Midbrain (tissue), 1 donor: Measurements from ENCODE around the gene RNASE8.
A peak's percentile ranks its signal among the peaks of the same experiment; 100 is the strongest.

Experiments used
- DNase-seq: peaks from one replicate; lab custom pipeline; 2025; lab: John Stamatoyannopoulos, UW

Gene RNASE8

GRCh38 chr14:21092273-21093011 is 34.8 kb downstream of the RNASE8 start:
- DNase-seq, result peak; percentile 76

DNA sequence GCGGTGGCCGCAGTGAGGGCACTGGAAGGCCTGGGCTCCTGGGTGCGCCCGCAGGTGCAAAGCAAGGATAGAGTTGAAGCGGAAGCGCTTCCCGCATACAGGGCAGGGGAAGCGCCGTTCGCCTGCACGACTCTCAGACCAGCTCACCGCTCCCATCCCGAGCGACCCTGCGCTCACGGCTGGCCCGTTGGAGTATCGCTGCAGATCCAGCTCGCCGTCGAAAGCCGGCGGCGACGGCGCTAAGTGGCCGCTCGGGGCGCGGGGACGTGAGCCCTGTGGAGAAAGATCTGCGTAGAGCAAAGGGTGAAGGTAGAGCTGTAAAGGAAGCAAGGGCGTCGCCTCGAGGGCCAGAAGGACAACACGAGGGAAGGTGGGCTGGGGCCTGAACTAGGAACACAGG is 35.4 kb downstream of the RNASE8 start:
- DNase-seq, result no peak

DNA sequence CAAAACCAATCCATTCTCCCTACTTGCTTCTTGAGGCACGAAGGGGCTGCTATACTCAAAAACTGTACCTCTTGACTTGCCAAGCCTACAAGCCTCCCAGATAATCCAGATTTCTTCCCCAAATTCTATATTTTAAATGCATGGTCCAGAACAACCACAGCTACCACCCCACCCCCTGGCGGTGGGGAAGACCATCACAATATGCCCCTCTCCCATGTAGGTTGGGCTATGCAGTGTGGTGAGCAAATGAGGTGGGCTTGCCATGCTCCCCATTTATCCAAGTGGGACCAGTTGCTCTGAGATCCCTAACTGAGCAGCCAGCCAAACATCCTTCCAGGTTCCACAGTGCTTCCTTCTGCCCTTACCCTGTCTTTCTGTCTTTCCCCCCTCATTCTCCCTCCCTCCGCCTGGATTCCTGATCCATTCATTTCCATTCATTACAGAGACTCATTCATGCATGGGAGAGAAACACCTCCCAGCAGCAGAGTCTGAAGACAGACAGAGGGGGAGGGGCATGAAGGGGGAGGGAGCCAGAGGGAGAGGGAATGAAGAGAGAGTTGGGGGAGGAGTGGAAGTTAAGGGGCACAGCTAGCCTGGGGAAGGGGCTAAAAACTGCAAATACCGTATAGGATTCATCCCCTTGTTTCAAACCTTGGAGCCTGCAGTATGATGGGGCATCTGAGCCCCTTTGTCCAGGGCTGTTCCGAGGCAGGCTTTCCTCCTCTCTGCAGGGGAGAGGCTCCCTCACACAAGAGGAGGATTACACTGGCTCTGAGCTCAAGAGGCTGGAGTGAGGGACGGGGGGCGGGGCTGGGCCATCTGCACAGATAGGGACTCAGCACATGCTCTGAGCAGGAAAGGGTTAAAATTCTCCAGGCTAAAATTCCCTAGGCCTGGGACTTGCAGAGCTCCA is 36.4 kb downstream of the RNASE8 start:
- DNase-seq, result peak; percentile 24

DNA sequence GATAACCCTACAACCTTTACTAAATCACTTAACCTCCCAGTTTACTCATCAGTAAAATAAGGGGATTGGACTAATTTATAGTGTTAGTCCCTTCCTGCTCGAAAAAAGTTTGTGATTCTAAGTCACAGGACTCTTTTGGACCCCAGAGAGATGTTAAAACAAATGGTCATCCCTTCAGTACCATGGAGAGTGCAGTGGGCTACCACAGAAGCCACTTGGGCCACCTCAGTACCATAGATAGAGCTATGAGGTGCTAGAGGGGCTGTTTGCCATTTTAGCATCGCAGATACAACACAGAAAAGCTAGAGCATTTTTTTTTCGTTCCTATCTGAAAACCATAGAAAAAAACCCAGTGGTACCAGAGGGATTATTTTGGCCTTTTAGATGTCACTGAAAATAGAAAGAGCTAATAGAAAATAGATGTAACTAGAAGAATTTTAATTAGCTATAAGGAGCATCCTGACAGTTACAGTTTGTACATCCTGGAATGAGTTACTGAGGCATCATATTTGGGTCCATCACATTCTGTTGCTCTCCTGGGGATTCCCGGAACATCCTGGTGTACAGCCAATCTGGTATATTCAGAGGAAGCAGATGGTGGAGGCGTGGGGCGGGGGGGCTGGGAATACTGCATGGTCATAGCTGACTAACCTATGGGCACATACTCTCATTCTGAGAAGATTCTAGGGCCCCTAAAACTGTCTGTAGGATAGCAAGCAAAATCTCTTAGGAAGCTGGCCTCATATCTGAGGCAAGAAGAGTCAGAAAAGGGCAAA is 38.0 kb downstream of the RNASE8 start:
- no peak for DNase-seq

GRCh38 chr14:21096438-21096837 is 38.8 kb downstream of the RNASE8 start:
- DNase-seq, result no peak

GRCh38 chr14:21096978-21097635 is 39.5 kb downstream of the RNASE8 start:
- DNase-seq, result no peak

GRCh38 chr14:21097636-21098075 is 40.0 kb downstream of the RNASE8 start:
- DNase-seq, result no peak

DNA sequence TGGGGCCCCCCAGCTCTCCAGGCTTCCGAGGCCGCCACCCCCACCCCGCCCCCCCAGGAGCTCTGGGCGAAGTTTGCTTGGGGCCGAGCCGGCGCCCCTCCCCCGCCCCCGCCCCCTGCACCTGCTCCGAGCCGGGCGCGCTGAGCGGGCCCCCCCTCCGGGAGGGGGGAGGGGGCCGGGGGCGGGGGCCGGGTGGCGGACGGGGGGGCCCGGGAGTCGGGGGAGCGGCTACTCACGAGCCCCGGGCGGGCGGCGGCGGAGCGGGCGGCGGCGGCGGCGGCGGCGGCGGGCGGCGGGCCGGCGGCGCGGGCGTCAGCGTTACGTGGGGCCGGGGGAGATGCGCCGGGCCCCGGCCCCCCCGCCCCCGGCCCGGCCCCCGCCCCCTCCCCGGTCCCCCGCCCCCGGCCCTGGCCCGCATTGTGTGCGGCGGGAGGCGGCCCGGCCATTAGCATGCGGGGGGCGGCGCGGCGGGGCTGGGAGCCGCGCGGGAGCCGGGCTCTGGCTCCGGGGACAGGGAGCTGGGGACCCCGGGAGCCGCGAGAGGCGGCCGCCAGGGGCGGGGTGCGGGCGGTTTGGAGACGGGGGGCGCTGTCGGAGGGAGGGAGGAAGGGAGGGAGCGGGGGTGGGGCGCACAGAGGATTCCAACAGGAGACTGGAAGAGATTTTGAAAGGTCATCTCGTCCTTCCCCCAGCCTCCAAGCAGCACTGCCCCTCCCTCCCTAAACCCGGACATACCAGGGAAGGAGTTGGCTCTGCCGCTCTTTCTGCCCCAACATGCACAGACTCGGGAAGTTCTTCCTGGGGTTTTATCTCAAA is 40.7 kb downstream of the RNASE8 start, which contains the start of gene ZNF219:
TSS of gene ZNF219 (minus strand) at position 580 of the 816 bp plus-strand sequence. CDS start 5,064 bp downstream, outside the sequence.
- peak; percentile 40 for DNase-seq

DNA sequence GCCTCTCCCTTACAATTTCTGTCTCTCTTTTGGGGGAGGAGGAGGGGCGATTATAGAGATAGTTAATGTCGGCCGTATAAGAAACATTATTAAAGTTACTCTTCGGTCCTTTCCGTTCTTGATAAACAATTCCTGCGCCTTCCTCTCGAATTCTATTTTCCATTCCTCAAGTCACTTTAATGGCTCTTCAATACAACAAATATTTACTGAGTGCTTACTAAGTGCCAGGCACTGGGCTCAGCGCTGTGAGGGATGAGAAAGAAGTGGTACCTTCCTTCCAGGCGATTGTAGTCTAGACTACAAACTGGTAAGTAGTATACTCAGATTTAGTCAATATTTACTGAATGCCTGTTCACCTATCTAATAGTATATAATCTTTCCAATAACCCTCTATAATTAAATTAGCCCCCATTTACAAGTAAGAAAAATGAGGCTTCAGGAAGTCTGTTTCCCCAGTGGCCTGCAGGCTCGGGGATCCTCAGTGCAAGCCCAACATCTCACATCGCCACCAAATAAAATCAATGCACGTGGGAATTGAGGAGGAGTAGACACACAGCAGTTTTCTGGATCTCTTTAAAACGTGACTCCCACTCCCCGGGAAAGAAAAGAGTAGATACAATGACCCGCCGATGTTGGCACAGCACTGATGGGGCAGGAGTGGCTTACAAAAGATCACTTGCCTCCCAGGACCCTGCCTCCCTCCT is 41.4 kb downstream of the RNASE8 start:
- DNase-seq, result no peak

DNA sequence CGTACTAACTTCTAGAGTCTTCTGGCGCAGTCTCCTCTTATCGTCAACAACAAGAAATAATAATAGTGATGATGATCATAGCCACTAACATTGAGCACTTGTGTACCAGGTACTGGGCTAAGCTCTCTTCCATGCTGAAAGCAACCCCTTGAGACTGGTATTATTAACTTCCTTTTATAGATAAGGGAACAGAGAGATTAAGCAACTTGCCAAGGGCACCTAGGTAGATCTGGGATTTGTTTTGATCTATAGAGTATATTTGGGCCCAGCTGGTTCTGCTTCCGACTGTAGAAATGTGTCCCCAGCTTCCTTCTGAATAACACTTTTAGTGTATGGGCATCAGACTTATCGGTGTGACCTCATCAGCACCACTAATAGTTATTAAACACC is 42.0 kb downstream of the RNASE8 start:
- no peak for DNase-seq

DNA sequence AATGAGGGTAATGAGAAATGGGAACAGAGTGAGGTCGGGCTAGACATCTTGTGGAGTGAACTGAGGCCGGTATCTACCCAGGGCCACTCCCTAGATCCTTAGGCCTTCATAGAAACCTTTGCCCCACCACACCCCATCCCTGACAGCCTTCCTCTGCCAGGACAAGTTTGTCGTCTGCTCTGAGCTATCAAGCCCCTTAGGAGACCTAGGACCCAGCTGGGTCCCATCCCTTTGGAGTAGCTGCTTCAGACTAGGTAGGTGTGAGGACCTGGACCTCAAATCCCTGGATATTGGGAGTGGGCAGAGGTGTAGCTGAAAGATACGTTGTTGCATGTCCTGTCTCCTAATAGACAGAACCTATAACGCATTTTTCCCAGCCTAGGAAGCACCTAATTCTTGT is 43.3 kb downstream of the RNASE8 start, which contains the start of gene TMEM253:
TSS of gene TMEM253 (plus strand) at position 136 of the 400 bp plus-strand sequence. CDS start 278 bp downstream, outside the sequence.
- no peak for DNase-seq

DNA sequence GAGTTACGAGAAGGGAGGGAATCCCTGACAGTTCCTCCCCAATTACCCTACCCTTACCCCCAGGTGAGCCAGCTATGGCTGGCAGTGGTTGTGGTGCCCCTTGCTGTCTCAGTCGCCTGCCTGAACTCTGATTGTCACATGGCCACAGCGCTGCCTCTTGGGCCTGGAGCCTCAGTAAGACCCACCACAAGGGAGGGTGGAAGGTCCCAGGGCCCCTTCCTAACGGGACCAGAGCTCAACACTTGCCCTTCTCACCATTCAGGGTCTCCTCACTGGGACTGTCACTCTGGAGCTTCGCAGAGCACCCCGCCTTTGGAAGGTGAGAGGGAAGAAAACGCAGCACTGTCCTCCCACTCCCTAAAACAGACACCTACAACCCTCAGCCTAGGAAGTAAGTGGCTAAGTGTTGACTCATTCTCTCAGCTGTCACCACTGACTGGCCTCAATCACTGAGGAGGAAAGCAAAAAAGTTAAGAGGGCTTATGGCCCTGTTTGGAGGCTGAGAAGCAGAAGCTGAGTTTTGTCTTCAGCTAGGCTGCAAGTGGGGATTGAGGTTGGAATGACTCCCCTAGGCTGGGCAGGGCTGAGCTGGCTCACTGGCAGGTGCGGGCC is 44.3 kb downstream of the RNASE8 start:
- DNase-seq, result no peak

DNA sequence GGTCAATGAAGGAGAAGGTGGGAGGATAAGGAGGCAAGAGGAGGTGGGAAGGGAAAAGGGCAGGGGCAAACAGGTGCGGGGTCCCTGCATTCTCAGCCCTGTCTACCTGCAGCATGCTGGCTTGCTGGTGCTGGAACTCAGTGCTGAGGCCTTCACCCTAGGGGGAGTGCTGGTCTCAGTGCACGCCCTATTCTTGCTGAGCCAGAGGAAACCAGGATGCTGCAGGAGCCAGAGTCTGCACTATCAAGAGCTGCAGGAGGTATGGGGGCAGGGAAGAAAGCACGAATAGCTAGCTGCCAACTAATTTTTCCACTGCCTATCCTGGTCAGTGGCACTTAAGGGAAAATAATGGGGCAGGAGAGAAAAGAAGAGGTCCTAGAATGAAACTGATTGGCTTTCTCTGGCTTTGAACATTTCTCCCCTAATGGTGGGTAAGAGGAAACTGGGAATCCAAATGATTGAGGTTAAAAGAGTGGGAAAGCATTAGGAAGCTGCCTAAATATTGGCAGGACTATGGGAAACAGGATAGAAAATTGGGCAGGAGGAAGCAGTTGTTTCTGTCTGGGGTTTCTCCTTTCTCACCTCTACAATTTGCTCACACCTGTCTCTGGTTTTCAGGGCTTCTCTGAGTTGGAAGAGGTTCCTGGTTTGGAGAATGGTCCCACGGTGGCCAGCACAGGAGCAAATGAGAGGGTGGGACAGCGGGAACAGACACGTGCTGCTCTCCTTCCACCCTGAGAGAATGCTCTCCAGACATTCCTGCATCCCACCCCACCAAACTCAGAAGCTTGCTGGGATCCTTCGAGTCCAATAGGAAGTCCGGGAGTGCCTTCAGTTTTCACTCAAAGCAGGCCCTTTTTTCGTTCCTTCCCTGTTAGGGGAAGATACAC is 45.1 kb downstream of the RNASE8 start:
- no peak for DNase-seq

DNA sequence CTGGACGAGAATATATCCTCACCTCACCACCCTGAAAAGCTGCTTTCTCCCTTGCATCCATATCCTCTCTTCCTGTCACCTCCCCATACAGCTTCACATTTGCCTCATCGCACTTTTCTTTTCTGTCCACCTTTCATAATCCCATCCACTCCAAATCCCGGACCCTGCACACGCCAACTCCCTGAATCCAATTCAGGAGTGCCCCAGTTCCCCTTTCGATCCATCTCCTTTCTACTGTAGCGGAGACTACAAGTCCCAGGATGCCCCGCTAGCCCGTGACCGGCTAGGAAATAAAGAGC is 45.7 kb downstream of the RNASE8 start:
- no peak for DNase-seq

DNA sequence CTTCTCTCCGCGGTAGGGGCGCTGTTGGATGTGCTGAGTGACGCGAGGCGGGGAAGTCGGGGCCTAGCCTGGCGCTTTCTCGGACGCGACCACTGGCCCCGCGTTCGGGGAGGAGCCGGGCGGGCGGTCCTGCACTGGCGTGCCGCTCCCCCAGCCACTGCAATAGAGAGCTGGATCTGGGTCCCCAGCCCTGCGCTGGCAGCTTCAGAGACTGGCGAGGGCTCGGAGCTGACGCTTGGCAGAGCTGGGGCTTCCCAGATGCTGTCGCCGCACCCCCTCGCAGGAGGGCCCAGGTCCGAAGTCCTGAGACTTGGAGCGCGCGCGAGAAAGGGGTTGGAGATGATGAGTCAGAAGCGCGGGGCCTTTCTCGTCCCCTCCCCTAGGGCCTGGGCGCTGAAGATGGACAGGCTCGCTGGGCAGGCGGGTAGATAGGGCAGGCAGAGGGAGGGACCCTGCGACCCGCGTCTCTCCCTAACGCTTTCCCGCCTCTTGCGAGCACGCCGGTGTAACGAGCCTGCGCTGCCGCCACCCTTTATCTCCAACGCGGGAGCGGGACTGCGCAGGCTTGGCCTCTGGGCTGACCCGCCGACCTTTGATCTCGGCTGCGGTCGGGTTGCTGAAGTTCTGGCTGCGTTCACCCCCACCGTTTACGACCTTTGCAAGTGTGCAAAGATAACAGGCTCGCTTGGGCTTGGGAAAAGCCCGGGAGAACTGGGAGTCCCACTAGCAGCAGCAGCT is 46.3 kb downstream of the RNASE8 start:
- DNase-seq, result peak; percentile 96

GRCh38 chr14:21104448-21105060 is 46.9 kb downstream of the RNASE8 start:
- peak; percentile 71 for DNase-seq

- DNase-seq, result no peak
Observed at GRCh38 chr14:21105095-21105494, 47.5 kb downstream of the RNASE8 start.

DNA sequence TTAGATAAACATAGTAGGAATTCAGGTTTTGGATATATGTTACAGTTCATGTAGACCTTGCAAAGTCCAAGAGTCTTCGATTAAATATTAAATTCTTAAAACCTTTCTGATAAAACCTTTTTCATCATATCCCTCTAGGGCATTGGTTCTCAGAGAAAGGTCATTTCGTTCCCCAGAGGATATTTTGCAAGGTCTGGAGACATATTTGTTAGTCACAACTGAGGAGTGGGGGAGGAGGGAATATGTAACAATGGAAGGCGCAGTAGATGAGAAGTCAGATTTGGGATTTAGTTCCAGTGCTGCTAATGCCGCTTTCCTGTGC is 48.5 kb downstream of the RNASE8 start:
- DNase-seq, result no peak
